ENCODE results near the gene NLRP1. TPM values are rescaled to one million over a fixed set of nuclear protein-coding genes. Genes with fewer than 3 reads are reported as not detected.

NLRP1 gene
- total and polyA plus RNA-seq, 2 experiments from 2014 or later = 102 to 103 TPM

- Histone ChIP-seq H3K27me3 (no peaks in the 10 kb centered on the region), H3K36me3 (no peaks in the 10 kb centered on the region), H3K9me3 (ENCODE audit: low read depth) (no peaks in the 10 kb centered on the region), H3K27ac (no peak overlapping the region), H3K4me1 (ENCODE audit: low read depth) (no peaks in the 10 kb centered on the region), H3K4me3 (no peak overlapping the region)
- DNase-seq (ENCODE audit: low read depth in 1 of 2, low spot score in 1 of 2) = no peak
- TF ChIP-seq, protein P1, sequence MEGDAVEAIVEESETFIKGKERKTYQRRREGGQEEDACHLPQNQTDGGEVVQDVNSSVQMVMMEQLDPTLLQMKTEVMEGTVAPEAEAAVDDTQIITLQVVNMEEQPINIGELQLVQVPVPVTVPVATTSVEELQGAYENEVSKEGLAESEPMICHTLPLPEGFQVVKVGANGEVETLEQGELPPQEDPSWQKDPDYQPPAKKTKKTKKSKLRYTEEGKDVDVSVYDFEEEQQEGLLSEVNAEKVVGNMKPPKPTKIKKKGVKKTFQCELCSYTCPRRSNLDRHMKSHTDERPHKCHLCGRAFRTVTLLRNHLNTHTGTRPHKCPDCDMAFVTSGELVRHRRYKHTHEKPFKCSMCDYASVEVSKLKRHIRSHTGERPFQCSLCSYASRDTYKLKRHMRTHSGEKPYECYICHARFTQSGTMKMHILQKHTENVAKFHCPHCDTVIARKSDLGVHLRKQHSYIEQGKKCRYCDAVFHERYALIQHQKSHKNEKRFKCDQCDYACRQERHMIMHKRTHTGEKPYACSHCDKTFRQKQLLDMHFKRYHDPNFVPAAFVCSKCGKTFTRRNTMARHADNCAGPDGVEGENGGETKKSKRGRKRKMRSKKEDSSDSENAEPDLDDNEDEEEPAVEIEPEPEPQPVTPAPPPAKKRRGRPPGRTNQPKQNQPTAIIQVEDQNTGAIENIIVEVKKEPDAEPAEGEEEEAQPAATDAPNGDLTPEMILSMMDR (IDR thresholded peaks at IDR 0.05; ENCODE audit: low read depth, low read length) = no peak
Measured at GRCh38 chr17:5600041-5600440, 15.7 kb upstream of the NLRP1 start.

DNA sequence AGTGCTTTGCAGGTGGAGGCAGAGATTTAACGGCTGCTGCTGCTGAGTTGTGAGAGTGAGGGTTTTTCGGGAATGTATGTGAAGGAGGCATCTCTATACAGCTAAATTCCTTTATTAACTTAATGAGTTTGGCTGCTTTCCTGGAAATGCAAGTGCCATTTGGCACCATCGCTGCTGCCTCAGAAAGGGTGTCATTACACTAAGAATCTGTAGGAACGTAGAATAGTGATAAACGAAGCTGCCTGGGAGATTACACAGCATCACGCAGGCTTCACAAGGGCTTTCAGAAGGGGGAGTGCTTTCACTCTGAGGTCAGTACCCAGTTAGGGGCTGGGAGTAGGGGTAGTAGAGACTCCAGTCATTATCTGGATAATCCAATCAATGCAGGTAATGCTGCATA lies 14.1 kb upstream of the NLRP1 start:
- Histone ChIP-seq H3K4me3 (no peak overlapping the region), H3K9me3 (ENCODE audit: low read depth) (no peaks in the 10 kb centered on the region), H3K4me1 (ENCODE audit: low read depth) (no peaks in the 10 kb centered on the region), H3K36me3 (no peaks in the 10 kb centered on the region), H3K27ac (no peak overlapping the region), H3K27me3 (no peaks in the 10 kb centered on the region)
- DNase-seq (ENCODE audit: low read depth in 1 of 2, low spot score in 1 of 2) = no peak
- TF ChIP-seq, protein P1 (IDR thresholded peaks at IDR 0.05; ENCODE audit: low read depth, low read length) = no peak

GRCh38 chr17:5596421-5596820 lies 12.1 kb upstream of the NLRP1 start:
- H3K27me3 ChIP-seq = no peaks in the 10 kb centered on the region
- H3K27ac ChIP-seq = no peak overlapping the region
- DNase-seq (ENCODE audit: low read depth in 1 of 2, low spot score in 1 of 2) = no peak
- H3K36me3 ChIP-seq = no peaks in the 10 kb centered on the region
- H3K4me1 ChIP-seq (ENCODE audit: low read depth) = no peaks in the 10 kb centered on the region
- TF ChIP-seq, protein P1 (IDR thresholded peaks at IDR 0.05; ENCODE audit: low read depth, low read length) = no peak
- H3K4me3 ChIP-seq = no peak overlapping the region
- H3K9me3 ChIP-seq (ENCODE audit: low read depth) = no peaks in the 10 kb centered on the region

DNA sequence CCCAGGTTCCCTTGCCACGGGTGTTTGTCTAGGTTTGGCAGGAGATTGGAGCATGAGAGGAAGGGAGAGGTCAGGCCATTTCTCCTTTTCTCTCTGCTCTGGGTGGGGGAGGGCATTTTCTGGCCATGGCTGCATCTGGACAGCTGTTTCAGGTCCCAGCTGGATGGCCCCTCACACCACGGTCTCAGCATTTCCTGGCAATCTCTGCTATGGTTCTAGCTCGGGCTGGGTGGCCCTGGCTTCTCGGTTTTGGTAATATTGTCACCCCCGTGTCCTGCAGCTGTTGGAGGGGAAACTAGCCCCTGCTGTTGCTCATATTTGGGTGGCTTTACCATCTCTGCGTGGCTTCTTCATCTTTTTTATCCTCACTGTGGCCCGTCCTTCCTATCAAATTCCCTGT lies 11.5 kb upstream of the NLRP1 start:
- Histone ChIP-seq H3K27ac (no peak overlapping the region), H3K4me3 (no peak overlapping the region), H3K36me3 (no peaks in the 10 kb centered on the region), H3K27me3 (no peaks in the 10 kb centered on the region), H3K4me1 (ENCODE audit: low read depth) (no peaks in the 10 kb centered on the region), H3K9me3 (ENCODE audit: low read depth) (no peaks in the 10 kb centered on the region)
- TF ChIP-seq, protein P1 (IDR thresholded peaks at IDR 0.05; ENCODE audit: low read depth, low read length) = no peak
- DNase-seq (ENCODE audit: low read depth in 1 of 2, low spot score in 1 of 2) = no peak

- TF ChIP-seq, protein P1 (IDR thresholded peaks at IDR 0.05; ENCODE audit: low read depth, low read length) = peak; percentile 50
- Histone ChIP-seq H3K9me3 (ENCODE audit: low read depth) (no peaks in the 10 kb centered on the region), H3K4me1 (ENCODE audit: low read depth) (no peaks in the 10 kb centered on the region), H3K27me3 (no peaks in the 10 kb centered on the region), H3K4me3 (no peak overlapping the region), H3K27ac (no peak overlapping the region), H3K36me3 (no peaks in the 10 kb centered on the region)
- DNase-seq (ENCODE audit: low read depth in 1 of 2, low spot score in 1 of 2) = peak; percentile 62 to 65
Measured at GRCh38 chr17:5592382-5592781, 8.1 kb upstream of the NLRP1 start.

GRCh38 chr17:5591966-5592365 lies 7.7 kb upstream of the NLRP1 start:
- no peak for DNase-seq (ENCODE audit: low read depth in 1 of 2, low spot score in 1 of 2)
- Histone ChIP-seq H3K4me1 (ENCODE audit: low read depth) (no peaks in the 10 kb centered on the region), H3K27me3 (no peaks in the 10 kb centered on the region), H3K27ac (no peak overlapping the region), H3K36me3 (no peaks in the 10 kb centered on the region), H3K9me3 (ENCODE audit: low read depth) (no peaks in the 10 kb centered on the region), H3K4me3 (no peak overlapping the region)
- TF ChIP-seq, protein P1 (IDR thresholded peaks at IDR 0.05; ENCODE audit: low read depth, low read length) = no peak
